Skeletal muscle satellite cell (primary cell): ENCODE data around the gene GNAI3.

Experiments
- H3K27me3 ChIP-seq: 2 replicates; pipeline ENCODE4 v1.7.0; 2013; ENCODE audit warnings: low read length; ENCODE audit not compliant: control insufficient read depth, insufficient read depth
- H3K36me3 ChIP-seq: 2 replicates; pipeline ENCODE4 v1.7.0; 2013; ENCODE audit warnings: mild to moderate bottlenecking, control low read depth, low read length; ENCODE audit not compliant: insufficient read depth
- H3K4me1 ChIP-seq: 2 replicates; pipeline ENCODE4 v1.7.0; 2013; ENCODE audit warnings: low read length; ENCODE audit not compliant: control insufficient read depth, insufficient read depth
- H3K4me2 ChIP-seq: 2 replicates; pipeline ENCODE4 v1.7.0; 2013; ENCODE audit warnings: mild to moderate bottlenecking, low read length
- H3K4me3 ChIP-seq: 2 replicates; pipeline ENCODE4 v1.7.0; 2013; ENCODE audit warnings: low read length
- H3K9ac ChIP-seq: 2 replicates; pipeline ENCODE4 v1.7.0; 2013; ENCODE audit warnings: mild to moderate bottlenecking, low read depth, low read length, moderate library complexity
- H3K9me3 ChIP-seq: replicated peaks from 2 replicates; pipeline ENCODE4 v1.7.0; 2013; ENCODE audit warnings: mild to moderate bottlenecking, control low read depth, low read length

GNAI3 gene

DNA sequence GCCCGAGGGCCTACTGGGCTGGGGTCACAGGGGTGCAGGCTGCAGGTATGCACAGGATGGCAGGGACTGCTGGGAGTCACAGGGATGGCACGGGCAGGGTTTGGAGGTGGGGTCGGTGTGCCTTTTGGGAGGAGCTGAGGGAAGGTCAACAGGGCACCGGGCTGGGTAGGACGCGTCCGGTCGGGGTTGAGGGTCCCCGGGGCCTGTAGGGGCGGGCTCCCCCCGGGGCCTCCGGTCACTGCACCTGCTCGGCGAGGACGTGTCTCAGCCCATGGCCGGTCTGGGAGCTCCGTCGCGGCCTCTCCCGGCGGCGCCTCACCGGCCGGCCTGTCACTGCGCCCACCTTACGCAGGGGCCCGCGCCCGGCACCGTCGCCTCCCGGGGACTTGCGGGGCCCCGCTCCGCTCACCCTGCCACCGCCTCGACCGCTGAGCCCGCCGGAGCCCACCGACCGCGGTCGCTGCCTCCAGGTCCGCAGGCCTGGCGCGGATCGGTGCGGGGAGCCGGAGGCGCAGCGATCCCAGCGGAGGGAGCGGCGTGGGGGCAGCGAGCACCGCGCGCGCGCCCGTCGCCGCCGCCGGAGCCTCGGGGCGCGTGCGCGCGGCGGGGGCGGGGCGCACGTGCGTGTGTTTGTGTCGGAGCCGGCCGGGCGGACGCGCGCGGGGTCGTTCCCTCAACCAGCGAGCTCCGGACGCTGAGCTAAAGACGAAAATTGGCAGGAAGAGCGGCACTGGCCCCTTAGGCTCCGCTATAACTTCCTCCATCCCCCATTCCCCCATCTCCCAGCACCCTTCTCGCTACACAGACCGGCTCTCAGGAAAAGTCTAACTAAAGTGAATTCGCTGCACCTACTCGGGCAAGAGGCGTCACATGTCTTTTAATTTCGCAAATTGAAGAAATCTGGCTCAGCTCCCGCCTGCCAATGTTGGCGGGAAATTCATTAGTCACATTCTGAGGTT lies 39.0 kb upstream of the GNAI3 start, which contains the start of gene AMIGO1:
Gene AMIGO1 (minus strand): TSS at position 552 of the 959 bp plus-strand sequence. CDS start 815 bp downstream, outside the sequence.
- peak within 1 kb of the TSS; percentile 42 for H3K9ac ChIP-seq
- H3K36me3 ChIP-seq, result no peaks in the 10 kb centered on the region
- H3K9me3 ChIP-seq, result no peaks in the 10 kb centered on the region
- H3K4me2 ChIP-seq, result peak within 1 kb of the TSS; percentile 95
- H3K27me3 ChIP-seq, result peaks cover 40% of the 10 kb centered on the region
- peak within 1 kb of the TSS; percentile 81 for H3K4me3 ChIP-seq
- peaks cover 9% of the 10 kb centered on the region for H3K4me1 ChIP-seq

DNA sequence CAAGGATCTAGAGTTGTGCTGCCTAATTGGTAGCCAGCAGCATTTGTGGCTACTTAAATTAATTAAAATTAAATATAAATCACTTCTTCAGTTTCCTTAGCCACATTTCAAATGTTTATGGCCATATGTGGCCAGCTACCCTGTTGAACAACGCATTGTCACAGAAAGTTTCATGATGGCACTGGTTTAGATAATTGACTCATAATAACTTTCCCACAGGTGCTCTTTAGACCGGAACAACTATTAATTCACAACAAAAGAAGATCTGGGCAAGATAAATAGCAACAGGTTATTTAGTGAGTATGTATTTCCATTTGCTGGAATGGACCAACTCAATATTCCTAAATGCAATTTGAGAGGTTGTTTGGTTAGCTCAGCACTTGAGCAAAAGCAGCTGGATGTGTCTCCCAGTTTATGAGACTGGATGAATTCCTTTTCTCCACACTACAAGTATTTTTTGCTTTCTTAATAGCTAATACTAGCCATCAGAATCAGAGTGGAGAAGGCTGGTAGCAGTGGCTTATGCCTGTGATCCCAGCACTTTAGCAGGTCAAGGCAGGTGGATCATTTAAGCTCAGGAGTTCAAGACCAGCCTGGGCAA lies 35.2 kb upstream of the GNAI3 start:
- peaks cover 9% of the 10 kb centered on the region for H3K4me1 ChIP-seq
- no peak overlapping the region for H3K9ac ChIP-seq
- H3K4me2 ChIP-seq, result no peak overlapping the region
- no peaks in the 10 kb centered on the region for H3K36me3 ChIP-seq
- no peak overlapping the region for H3K4me3 ChIP-seq
- peaks cover 27% of the 10 kb centered on the region for H3K27me3 ChIP-seq
- no peaks in the 10 kb centered on the region for H3K9me3 ChIP-seq

GRCh38 chr1:109514846-109515245 lies 33.6 kb upstream of the GNAI3 start:
- H3K4me1 ChIP-seq, result peaks cover 6% of the 10 kb centered on the region
- H3K27me3 ChIP-seq, result peaks cover 17% of the 10 kb centered on the region
- H3K4me2 ChIP-seq, result no peak overlapping the region
- no peak overlapping the region for H3K9ac ChIP-seq
- H3K36me3 ChIP-seq, result no peaks in the 10 kb centered on the region
- no peak overlapping the region for H3K4me3 ChIP-seq
- H3K9me3 ChIP-seq, result no peaks in the 10 kb centered on the region

DNA sequence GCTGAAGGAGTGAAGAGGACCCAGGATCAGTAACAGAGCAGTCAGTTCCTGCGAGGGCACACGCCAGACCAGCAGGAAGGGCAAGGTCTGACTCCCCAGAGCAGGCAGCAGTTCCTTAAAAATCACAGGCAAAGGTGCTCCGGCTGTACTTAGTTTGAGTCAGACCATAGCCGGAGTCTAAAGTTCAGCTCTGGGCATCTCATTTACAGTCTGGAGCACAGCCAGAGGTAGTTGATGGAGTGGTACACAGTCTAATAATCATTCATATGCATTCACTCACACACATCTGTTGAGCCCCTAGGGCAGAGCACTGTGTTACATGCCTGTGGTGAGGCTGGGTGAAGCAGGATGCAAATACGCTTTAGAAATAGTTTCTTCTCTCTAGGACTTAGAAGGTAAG lies 31.5 kb upstream of the GNAI3 start:
- Histone ChIP-seq H3K9me3 (no peaks in the 10 kb centered on the region), H3K4me1 (no peaks in the 10 kb centered on the region), H3K4me3 (no peak overlapping the region), H3K9ac (no peak overlapping the region), H3K36me3 (no peaks in the 10 kb centered on the region), H3K27me3 (peaks cover 18% of the 10 kb centered on the region), H3K4me2 (no peak overlapping the region)

- H3K4me1 ChIP-seq, result no peaks in the 10 kb centered on the region
- no peaks in the 10 kb centered on the region for H3K9me3 ChIP-seq
- no peaks in the 10 kb centered on the region for H3K36me3 ChIP-seq
- H3K4me2 ChIP-seq, result no peak overlapping the region
- no peak overlapping the region for H3K4me3 ChIP-seq
- H3K27me3 ChIP-seq, result peaks cover 23% of the 10 kb centered on the region
- no peak overlapping the region for H3K9ac ChIP-seq
Measured at GRCh38 chr1:109517337-109517736, 31.1 kb upstream of the GNAI3 start.

DNA sequence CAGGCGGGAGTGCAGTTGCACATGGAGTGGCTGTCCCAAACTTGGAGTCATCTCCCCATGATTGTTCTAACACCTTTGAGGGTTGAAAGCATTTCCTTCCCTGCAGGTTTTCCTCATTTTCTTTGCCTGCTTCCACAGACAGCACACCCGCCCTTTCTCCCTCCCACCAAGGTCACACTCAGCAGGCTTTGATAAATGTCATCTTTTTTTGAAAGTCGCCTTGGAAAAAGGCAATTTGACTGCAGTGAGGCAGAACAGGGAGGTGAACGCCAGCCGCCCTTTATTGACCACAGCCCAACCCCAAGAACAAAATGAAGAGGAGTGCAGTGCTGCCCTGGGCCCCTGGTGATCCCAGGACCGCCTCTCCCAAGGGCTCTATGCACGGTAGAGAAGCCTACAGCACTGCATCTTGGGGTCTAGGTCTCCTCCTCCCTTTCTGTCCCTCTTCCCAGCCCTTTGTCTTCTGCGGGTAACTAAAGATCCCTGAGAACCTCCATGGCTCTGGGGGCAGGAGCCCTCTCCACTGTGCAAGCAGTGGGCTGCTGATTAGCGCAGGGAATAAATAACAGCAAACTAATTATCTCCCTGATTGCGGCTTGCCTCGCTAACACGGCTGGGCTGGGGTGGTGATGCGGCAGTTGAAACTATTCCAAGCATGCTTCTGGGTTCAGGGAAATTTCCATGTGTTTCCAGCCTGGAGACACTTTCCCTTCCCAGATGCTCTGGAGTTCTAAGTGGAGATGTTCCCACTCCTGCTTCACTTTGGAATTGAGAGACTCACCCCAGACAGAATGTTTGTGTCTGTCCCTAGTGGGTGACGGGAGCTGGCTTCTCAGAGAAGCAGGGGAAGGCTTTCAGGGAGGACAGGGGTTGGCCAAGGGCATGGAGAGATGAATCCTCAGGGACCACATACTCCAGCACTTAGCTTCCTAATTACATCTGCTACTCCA lies 27.1 kb upstream of the GNAI3 start:
- Histone ChIP-seq H3K36me3 (no peaks in the 10 kb centered on the region), H3K9ac (no peak overlapping the region), H3K9me3 (no peaks in the 10 kb centered on the region), H3K4me1 (no peaks in the 10 kb centered on the region), H3K27me3 (peaks cover 39% of the 10 kb centered on the region), H3K4me3 (no peak overlapping the region), H3K4me2 (no peak overlapping the region)

DNA sequence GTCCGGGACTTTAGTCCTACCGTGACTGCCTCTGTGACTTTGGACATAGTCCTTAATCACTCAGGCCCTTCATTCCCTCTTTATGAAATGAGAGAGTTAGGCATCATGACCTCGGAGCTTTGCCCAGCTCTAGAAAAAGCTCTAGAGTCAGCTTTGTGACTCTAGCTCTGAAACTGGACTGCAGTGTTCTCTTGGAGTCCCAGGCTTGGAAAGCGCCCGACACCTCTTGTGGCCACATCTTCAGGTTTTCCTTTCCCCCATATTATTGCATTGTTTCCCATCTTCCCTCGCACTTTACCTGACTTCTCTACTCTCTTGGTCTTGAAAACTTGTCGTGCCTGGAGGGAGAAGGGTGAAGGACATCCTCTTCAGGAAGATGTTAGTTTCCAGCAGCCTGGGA lies 26.4 kb upstream of the GNAI3 start:
- Histone ChIP-seq H3K4me2 (no peak overlapping the region), H3K4me3 (no peak overlapping the region), H3K9me3 (no peaks in the 10 kb centered on the region), H3K27me3 (peaks cover 39% of the 10 kb centered on the region), H3K9ac (no peak overlapping the region), H3K4me1 (no peaks in the 10 kb centered on the region), H3K36me3 (no peaks in the 10 kb centered on the region)

DNA sequence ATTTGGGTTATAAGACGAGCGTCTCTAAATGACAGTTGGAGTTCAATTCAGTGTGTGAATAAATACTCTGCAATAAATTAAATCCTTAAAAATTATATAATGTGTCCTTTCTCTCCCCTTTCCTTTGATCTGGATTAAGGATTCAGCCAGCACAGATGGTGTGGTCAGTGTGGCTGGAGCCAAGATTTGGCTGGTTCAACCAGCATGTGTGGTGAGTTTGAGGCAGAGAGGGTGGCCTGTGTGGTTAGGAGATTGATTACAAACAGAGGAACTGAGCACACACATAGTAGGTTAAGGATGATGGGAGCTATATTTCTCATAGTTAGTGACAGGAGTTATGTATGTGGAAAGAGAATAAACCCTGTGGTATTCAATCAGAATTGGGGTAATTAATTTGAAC lies 24.7 kb upstream of the GNAI3 start:
- Histone ChIP-seq H3K9ac (no peak overlapping the region), H3K27me3 (peaks cover 49% of the 10 kb centered on the region), H3K4me2 (no peak overlapping the region), H3K4me1 (no peaks in the 10 kb centered on the region), H3K36me3 (no peaks in the 10 kb centered on the region), H3K9me3 (no peaks in the 10 kb centered on the region), H3K4me3 (no peak overlapping the region)

DNA sequence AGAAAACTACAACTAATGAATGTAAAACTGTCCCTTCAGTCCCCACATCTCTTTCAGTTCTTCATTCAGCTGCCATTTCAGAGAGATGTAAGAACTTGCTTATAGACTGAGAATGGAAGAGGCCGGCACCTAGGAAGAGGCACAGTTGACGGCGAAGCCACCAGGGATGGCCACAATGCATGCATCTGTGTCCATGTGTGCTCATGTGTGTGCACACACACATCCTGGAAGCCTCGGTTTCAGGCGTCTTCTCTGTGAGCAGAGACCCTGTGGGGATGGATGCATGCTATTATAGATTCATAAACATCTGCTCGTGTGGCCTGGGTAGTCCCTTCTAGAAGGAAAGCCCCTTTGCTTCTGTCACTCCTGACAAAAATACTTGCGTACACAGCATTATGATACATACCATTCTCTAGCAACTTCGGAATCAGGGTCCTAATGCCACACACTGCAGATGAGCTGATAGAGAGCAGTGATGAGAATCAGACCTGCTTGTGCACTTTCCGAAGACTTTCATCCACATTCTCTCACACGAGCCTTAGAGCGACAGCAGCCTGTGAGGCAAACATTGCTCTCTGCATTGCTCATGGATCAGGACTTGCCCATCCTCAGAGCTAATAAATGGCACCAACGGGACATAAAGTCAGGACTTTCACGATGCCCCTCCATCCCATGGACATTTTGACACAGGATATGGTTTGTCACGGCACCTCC lies 21.2 kb upstream of the GNAI3 start:
- no peak overlapping the region for H3K9ac ChIP-seq
- H3K9me3 ChIP-seq, result no peaks in the 10 kb centered on the region
- no peaks in the 10 kb centered on the region for H3K36me3 ChIP-seq
- H3K27me3 ChIP-seq, result peaks cover 27% of the 10 kb centered on the region
- no peak overlapping the region for H3K4me2 ChIP-seq
- H3K4me1 ChIP-seq, result peaks cover 19% of the 10 kb centered on the region
- no peak overlapping the region for H3K4me3 ChIP-seq

DNA sequence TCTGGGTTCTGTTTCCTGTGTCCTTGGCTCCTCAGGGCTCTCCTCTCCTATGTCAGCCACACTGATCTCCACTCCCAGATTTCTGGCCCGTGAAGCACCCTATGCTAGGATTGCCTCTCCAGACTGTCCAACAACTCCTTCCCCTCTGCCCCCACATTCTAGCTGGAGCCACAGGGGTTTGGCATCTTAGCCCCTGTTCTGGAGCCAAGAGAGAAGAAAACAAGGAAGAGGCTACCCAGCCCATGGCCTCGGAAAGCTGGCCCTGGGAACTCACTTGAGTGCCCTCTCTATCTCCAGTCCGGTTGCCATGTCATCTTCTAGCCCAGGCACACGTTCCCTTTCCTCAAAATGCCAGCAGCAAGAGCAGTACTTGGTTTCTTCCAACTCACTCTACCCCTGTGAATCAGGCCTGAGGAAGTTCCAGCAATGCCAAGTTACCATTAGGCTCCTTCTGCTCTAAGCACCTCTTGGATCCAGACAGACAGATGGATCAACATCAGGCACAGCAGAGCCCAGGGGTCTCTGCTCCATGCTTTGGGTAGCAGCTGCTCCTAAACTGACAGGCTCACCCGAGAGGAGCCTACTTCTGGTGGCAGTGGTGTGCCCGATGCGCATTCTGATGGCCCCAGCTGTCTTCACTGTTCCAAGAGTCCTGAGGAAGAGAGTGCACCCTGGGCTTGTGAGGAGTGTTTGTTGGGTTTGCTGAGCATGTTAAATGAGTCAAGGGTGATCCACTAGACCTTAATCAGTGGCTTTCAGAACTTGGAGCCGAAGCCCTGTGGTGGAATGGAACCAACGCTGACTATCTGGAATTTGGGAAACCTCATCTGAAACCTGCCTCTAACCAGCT lies 20.3 kb upstream of the GNAI3 start:
- no peaks in the 10 kb centered on the region for H3K36me3 ChIP-seq
- H3K9me3 ChIP-seq, result no peaks in the 10 kb centered on the region
- no peak overlapping the region for H3K4me2 ChIP-seq
- no peak overlapping the region for H3K9ac ChIP-seq
- H3K27me3 ChIP-seq, result peaks cover 19% of the 10 kb centered on the region
- H3K4me3 ChIP-seq, result no peak overlapping the region
- peaks cover 25% of the 10 kb centered on the region for H3K4me1 ChIP-seq
